ENCODE results near the gene SLC16A5. TPM values are rescaled to one million over a fixed set of nuclear protein-coding genes. Genes with fewer than 3 reads are reported as not detected.
"Not testable (repeated sequence)": the region's sequence is repeated elsewhere in the genome, so short reads cannot be mapped to it uniquely, and the experiment has no call there.

The SLC16A5 gene
- total and polyA plus RNA-seq, 3 donors from 2014 or later = 6.4 to 11.1 (median 6.9) TPM

- intact Hi-C loops (cut with DNase I; ENCODE audit: low total_unique reads) = no loop called here
- H3K9me3 ChIP-seq = no peaks in the 10 kb centered on the region
- no peaks in the 10 kb centered on the region for H3K4me1 ChIP-seq
These were observed 18.0 kb upstream of the SLC16A5 start for GRCh38 chr17:75069783-75070182.

GRCh38 chr17:75071478-75072271 is 16.1 kb upstream of the SLC16A5 start:
- H3K4me3 ChIP-seq; H3K27me3 ChIP-seq; H3K27ac ChIP-seq; H3K9me3 ChIP-seq; H3K36me3 ChIP-seq (ENCODE audit: low read depth, missing control alignments); intact Hi-C loops (cut with DNase I; ENCODE audit: low total_unique reads); H3K4me1 ChIP-seq; DNase-seq: not testable (repeated sequence)
- 83 to 85% methylated on average over 8 of the region's 8 CpGs for WGBS, 2 donors

More at GRCh38 chr17:75069783-75070182, 18.0 kb upstream of the SLC16A5 start:
- 55 to 98% methylated on average over 2 of the region's 2 CpGs for WGBS, 2 donors
- DNase-seq = no peak
- Histone ChIP-seq H3K4me3 (no peak overlapping the region), H3K27ac (no peak overlapping the region), H3K27me3 (no peaks in the 10 kb centered on the region), H3K36me3 (ENCODE audit: low read depth, missing control alignments) (no peaks in the 10 kb centered on the region)
- no peak for TF ChIP-seq CTCF (IDR thresholded peaks at IDR 0.05)
- no peak for TF ChIP-seq POLR2A (IDR thresholded peaks at IDR 0.05)

DNA sequence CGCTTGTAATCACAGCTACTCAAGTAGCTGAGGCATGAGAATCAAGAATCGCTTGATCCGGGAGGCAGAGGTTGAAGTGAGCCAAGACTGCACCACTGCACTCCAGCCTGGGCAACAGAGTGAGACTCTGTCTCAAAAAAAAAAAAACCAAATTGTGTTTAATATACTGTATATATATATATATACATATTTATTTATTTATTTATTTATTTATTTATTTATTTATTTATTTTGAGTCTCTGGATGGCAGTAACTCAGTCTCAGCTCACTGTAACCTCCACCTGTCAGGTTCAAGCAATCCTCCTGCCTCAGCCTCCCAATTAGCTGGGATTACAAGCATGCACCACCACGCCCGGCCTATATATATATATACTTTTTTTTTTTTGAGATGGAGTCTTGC is 14.8 kb upstream of the SLC16A5 start:
- H3K4me3 ChIP-seq; H3K4me1 ChIP-seq; H3K27me3 ChIP-seq; H3K9me3 ChIP-seq; DNase-seq; H3K27ac ChIP-seq; H3K36me3 ChIP-seq (ENCODE audit: low read depth, missing control alignments); intact Hi-C loops (cut with DNase I; ENCODE audit: low total_unique reads): not testable (repeated sequence)
- WGBS, 2 donors = 96 to 98% methylated on average over 5 of the region's 5 CpGs

DNA sequence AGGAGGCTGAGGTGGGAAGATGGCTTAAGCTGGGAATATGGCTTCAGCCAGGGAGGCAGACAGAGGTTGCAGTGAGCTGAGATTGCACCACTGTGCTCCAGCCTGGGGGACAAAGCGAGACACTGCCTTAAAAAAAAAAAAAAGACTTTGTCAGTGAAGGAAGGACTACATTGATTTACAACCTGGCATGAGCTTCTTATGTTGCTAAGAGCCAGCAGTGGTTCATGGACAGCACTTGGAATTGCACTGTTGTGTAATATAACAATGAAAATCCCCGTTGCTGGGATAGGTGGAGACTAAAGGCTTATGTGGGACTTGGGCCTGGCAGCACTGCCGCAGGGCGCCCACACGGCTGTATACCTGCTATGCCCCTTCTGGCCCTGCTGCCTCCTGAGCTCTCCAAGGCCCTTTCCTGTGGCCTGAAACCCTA is 14.1 kb upstream of the SLC16A5 start:
- H3K9me3 ChIP-seq = no peaks in the 10 kb centered on the region
- no peak for DNase-seq
- TF ChIP-seq CTCF (IDR thresholded peaks at IDR 0.05) (no peak), POLR2A (IDR thresholded peaks at IDR 0.05) (no peak)
- WGBS, 2 donors = 83 to 85% methylated on average over 5 of the region's 5 CpGs
- intact Hi-C loops (cut with DNase I; ENCODE audit: low total_unique reads) = no loop called here
- peaks cover 12% of the 10 kb centered on the region for H3K4me1 ChIP-seq
- no peak overlapping the region for H3K4me3 ChIP-seq
- no peaks in the 10 kb centered on the region for H3K27me3 ChIP-seq
- H3K36me3 ChIP-seq (ENCODE audit: low read depth, missing control alignments) = no peaks in the 10 kb centered on the region
- H3K27ac ChIP-seq = no peak overlapping the region

- intact Hi-C loops (cut with DNase I; ENCODE audit: low total_unique reads) = no loop called here
- Histone ChIP-seq H3K36me3 (ENCODE audit: low read depth, missing control alignments) (no peaks in the 10 kb centered on the region), H3K4me1 (peaks cover 19% of the 10 kb centered on the region), H3K4me3 (no peak overlapping the region), H3K27ac (no peak overlapping the region), H3K27me3 (no peaks in the 10 kb centered on the region), H3K9me3 (no peaks in the 10 kb centered on the region)
- TF ChIP-seq CTCF (IDR thresholded peaks at IDR 0.05) = no peak
- no peak for TF ChIP-seq POLR2A (IDR thresholded peaks at IDR 0.05)
- no peak for DNase-seq
- WGBS, 2 donors = 88 to 93% methylated on average over 3 to 14 of the region's 14 CpGs
These were observed 13.2 kb upstream of the SLC16A5 start for GRCh38 chr17:75074532-75074931.
